BJ (cell line): ENCODE measurements around the gene BACE2. TPM values are rescaled to one million over a fixed set of nuclear protein-coding genes. Genes with fewer than 3 reads are reported as not detected.

ENCODE experiments used
- CTCF ChIA-PET: fragments of 350-600 bp; formaldehyde crosslinking; extraction: SDS; loops from one replicate; lab custom pipeline; 2021; ENCODE audit warnings: antibody characterized with exemption, inconsistent platforms; lab: Yijun Ruan, JAX
- POLR2A ChIA-PET: fragments of 300-600 bp; sonication (Branson Sonifier 250); formaldehyde crosslinking; extraction: SDS; loops from one replicate; lab custom pipeline; 2021; ENCODE audit warnings: antibody characterized with exemption; lab: Charles Lee
- DNase-seq: peaks from one replicate; pipeline ENCODE4 v3.0.0-alpha.2; 2011; ENCODE audit warnings: low read depth
- H3K27me3 ChIP-seq: 2 replicates; pipeline ENCODE4 v1.6.0; 2011; ENCODE audit warnings: low read length; ENCODE audit not compliant: control insufficient read depth, insufficient read depth
- H3K36me3 ChIP-seq: 2 replicates; pipeline ENCODE4 v1.5.1; 2011; ENCODE audit warnings: low read length; ENCODE audit not compliant: control insufficient read depth, insufficient read depth
- H3K4me3 ChIP-seq: 2 replicates; pipeline ENCODE4 v1.5.1; 2011; ENCODE audit warnings: low read depth, mild to moderate bottlenecking, control low read depth, low read length
- polyA plus RNA-seq: library from polyadenylated mRNA; depleted of rRNA; stranded (reverse); fragments of >200 nt; gene quantifications from 2 replicates; pipeline ENCODE4 v1.2.3, GENCODE V29; 2011
- TF ChIP-seq, protein P1 (sequence below): IDR thresholded peaks from 2 replicates; pipeline ENCODE4 v1.5.1; 2011; ENCODE audit warnings: low read depth, mild to moderate bottlenecking, control low read depth, inconsistent platforms, low read length, moderate library complexity; ENCODE audit not compliant: insufficient read depth

The BACE2 gene
- polyA plus RNA-seq, 1 experiment: 38.5 TPM

DNA sequence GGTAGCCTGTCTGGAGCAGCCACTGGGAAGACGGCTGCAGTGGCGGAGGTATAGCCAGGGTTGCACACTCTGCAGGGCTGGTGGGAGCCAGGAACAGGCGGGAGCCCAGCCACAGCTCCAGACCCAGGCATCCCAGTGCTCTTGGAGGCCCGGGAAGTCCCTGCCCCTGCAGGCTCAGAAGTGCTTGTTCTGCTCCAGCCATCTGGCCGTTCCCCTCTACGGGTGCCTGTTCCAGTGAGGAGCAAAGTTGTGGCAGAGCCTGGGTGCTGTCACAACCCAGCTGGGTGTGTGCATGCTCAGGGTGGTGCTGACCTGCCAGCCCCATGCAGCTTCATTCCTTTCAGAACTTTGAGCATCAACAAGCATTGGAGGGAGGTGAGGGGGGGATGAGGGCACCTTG lies 31.7 kb upstream of the BACE2 start:
- Histone ChIP-seq H3K36me3 (no peaks in the 10 kb centered on the region), H3K27me3 (peaks cover 2% of the 10 kb centered on the region), H3K4me3 (no peak overlapping the region)
- POLR2A ChIA-PET: no interaction called here
- CTCF ChIA-PET: interaction anchor here (0.7 to 3.1 kb wide), 3 partner anchors 11 to 1460 kb away, joined by 3 to 18 read pairs (median 3); no protein-coding TSS in a partner anchor
- TF ChIP-seq, protein P1, sequence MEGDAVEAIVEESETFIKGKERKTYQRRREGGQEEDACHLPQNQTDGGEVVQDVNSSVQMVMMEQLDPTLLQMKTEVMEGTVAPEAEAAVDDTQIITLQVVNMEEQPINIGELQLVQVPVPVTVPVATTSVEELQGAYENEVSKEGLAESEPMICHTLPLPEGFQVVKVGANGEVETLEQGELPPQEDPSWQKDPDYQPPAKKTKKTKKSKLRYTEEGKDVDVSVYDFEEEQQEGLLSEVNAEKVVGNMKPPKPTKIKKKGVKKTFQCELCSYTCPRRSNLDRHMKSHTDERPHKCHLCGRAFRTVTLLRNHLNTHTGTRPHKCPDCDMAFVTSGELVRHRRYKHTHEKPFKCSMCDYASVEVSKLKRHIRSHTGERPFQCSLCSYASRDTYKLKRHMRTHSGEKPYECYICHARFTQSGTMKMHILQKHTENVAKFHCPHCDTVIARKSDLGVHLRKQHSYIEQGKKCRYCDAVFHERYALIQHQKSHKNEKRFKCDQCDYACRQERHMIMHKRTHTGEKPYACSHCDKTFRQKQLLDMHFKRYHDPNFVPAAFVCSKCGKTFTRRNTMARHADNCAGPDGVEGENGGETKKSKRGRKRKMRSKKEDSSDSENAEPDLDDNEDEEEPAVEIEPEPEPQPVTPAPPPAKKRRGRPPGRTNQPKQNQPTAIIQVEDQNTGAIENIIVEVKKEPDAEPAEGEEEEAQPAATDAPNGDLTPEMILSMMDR: no peak
- DNase-seq: no peak

DNA sequence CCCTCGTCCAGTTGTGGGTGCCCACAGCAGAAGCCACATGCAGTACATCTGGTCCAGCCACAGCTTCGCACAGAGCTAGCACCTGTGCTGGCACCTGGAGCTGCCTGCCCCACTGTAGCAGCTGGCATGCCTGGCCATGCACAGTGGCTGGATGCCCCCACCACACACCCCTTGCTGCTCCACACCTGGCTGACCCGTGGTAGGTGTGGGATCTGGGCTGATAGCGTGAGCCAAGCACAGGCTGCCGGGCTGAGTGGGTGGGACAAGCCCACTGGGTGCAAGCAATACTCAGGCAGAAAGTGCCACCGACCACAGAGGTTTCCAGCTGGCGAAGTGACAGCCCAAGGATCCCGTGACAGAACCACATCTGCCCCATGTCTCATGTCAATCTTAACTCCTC lies 30.6 kb upstream of the BACE2 start:
- TF ChIP-seq, protein P1: no peak
- CTCF ChIA-PET: interaction anchor here (1.2 to 3.1 kb wide), 2 partner anchors 10 to 14 kb away, joined by 3 to 18 read pairs; no protein-coding TSS in a partner anchor
- Histone ChIP-seq H3K36me3 (no peaks in the 10 kb centered on the region), H3K27me3 (peaks cover 2% of the 10 kb centered on the region), H3K4me3 (no peak overlapping the region)
- DNase-seq: no peak
- POLR2A ChIA-PET: no interaction called here

- H3K36me3 ChIP-seq: no peaks in the 10 kb centered on the region
- DNase-seq: no peak
- CTCF ChIA-PET: interaction anchor here (3.1 kb wide), 1 partner anchor 15 kb away, joined by 18 read pairs; no protein-coding TSS in a partner anchor
- POLR2A ChIA-PET: no interaction called here
- H3K4me3 ChIP-seq: no peak overlapping the region
- H3K27me3 ChIP-seq: peaks cover 2% of the 10 kb centered on the region
- TF ChIP-seq, protein P1: no peak
Measured at GRCh38 chr21:41137889-41138288, 30.1 kb upstream of the BACE2 start.

- DNase-seq: no peak
- TF ChIP-seq, protein P1: no peak
- Histone ChIP-seq H3K4me3 (no peak overlapping the region), H3K36me3 (no peaks in the 10 kb centered on the region), H3K27me3 (peaks cover 2% of the 10 kb centered on the region)
- POLR2A ChIA-PET: no interaction called here
- CTCF ChIA-PET: interaction anchor here (3.1 kb wide), 1 partner anchor 15 kb away, joined by 18 read pairs; no protein-coding TSS in a partner anchor
Measured at GRCh38 chr21:41138711-41139110, 29.2 kb upstream of the BACE2 start.

- ChIA-PET CTCF (no interaction called here), POLR2A (no interaction called here)
- DNase-seq: no peak
- Histone ChIP-seq H3K4me3 (no peak overlapping the region), H3K36me3 (no peaks in the 10 kb centered on the region), H3K27me3 (peaks cover 2% of the 10 kb centered on the region)
- TF ChIP-seq, protein P1: no peak
Measured at GRCh38 chr21:41139275-41139674, 28.7 kb upstream of the BACE2 start.
